ENCODE data around the gene PLXDC2.

DNA sequence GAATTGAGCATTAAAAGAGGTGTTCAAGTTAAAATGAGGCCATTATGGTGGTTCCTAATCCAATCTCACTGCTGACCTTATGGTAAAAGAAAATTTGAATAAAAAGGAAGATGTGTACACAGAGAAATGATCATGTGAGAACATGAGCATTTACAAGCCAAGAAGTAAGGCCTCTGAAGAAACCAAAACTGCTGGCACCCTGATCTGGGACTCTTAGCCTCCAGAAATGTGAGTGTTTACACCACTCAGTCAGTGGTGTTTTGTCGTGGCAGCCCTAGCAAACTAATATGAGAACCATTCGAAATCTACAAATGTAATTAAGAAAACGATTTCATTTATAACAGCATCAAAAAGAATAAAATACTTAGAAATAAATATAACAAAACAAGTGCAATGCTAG is 6.8 kb upstream of the PLXDC2 start:
- TF ChIP-seq, protein P1, sequence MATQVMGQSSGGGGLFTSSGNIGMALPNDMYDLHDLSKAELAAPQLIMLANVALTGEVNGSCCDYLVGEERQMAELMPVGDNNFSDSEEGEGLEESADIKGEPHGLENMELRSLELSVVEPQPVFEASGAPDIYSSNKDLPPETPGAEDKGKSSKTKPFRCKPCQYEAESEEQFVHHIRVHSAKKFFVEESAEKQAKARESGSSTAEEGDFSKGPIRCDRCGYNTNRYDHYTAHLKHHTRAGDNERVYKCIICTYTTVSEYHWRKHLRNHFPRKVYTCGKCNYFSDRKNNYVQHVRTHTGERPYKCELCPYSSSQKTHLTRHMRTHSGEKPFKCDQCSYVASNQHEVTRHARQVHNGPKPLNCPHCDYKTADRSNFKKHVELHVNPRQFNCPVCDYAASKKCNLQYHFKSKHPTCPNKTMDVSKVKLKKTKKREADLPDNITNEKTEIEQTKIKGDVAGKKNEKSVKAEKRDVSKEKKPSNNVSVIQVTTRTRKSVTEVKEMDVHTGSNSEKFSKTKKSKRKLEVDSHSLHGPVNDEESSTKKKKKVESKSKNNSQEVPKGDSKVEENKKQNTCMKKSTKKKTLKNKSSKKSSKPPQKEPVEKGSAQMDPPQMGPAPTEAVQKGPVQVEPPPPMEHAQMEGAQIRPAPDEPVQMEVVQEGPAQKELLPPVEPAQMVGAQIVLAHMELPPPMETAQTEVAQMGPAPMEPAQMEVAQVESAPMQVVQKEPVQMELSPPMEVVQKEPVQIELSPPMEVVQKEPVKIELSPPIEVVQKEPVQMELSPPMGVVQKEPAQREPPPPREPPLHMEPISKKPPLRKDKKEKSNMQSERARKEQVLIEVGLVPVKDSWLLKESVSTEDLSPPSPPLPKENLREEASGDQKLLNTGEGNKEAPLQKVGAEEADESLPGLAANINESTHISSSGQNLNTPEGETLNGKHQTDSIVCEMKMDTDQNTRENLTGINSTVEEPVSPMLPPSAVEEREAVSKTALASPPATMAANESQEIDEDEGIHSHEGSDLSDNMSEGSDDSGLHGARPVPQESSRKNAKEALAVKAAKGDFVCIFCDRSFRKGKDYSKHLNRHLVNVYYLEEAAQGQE (IDR thresholded peaks at IDR 0.05) = no peak
- TF ChIP-seq, protein P2, sequence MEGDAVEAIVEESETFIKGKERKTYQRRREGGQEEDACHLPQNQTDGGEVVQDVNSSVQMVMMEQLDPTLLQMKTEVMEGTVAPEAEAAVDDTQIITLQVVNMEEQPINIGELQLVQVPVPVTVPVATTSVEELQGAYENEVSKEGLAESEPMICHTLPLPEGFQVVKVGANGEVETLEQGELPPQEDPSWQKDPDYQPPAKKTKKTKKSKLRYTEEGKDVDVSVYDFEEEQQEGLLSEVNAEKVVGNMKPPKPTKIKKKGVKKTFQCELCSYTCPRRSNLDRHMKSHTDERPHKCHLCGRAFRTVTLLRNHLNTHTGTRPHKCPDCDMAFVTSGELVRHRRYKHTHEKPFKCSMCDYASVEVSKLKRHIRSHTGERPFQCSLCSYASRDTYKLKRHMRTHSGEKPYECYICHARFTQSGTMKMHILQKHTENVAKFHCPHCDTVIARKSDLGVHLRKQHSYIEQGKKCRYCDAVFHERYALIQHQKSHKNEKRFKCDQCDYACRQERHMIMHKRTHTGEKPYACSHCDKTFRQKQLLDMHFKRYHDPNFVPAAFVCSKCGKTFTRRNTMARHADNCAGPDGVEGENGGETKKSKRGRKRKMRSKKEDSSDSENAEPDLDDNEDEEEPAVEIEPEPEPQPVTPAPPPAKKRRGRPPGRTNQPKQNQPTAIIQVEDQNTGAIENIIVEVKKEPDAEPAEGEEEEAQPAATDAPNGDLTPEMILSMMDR (IDR thresholded peaks at IDR 0.05) = no peak
- TF ChIP-seq POLR2A (IDR thresholded peaks at IDR 0.05; ENCODE audit: low read length) (no peak), NR3C1 (IDR thresholded peaks at IDR 0.05) (no peak), CBX2 (IDR thresholded peaks at IDR 0.05; ENCODE audit: borderline replicate concordance, low read depth) (no peak), CEBPB (IDR thresholded peaks at IDR 0.05) (no peak), RNF2 (IDR thresholded peaks at IDR 0.05; ENCODE audit: borderline replicate concordance, low read depth) (no peak), HEYL (CRISPR knock-in tag; IDR thresholded peaks at IDR 0.05) (no peak), POLR2AphosphoS2 (conservative IDR thresholded peaks at IDR 0.05; ENCODE audit: low read length) (no peak)
- TF ChIP-seq, protein P3, sequence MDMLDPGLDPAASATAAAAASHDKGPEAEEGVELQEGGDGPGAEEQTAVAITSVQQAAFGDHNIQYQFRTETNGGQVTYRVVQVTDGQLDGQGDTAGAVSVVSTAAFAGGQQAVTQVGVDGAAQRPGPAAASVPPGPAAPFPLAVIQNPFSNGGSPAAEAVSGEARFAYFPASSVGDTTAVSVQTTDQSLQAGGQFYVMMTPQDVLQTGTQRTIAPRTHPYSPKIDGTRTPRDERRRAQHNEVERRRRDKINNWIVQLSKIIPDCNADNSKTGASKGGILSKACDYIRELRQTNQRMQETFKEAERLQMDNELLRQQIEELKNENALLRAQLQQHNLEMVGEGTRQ (IDR thresholded peaks at IDR 0.05) = no peak

Measured in A549 (cell line).